Measurements from ENCODE around the gene SUV39H1.

DNA sequence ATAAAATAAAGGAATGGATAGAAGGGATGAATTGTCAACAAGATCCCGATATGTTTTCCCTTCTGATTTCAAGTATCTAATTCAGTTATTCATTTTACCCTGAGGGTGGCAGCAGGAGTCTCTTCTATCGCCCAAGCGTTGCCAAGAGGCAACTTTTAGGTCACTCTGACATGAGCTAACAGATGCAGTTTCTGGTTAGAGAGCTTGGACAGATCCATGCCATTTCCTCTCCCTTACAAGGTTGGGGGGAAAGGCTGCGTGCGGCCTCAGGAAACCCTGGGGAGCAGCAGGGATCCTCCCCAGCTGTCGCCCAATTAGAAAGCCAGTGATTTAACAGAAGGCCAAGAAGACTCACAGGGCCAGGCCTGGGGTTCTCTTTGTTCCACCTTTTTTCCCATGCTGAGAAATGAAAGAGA lies 48.2 kb upstream of the SUV39H1 start:
- TF ChIP-seq SMARCE1 (IDR thresholded peaks at IDR 0.05) (no peak), ETS1 (conservative IDR thresholded peaks at IDR 0.05; ENCODE audit: control insufficient read depth, low read depth, low read length) (no peak), ZC3H4 (CRISPR knock-in tag; IDR thresholded peaks at IDR 0.05; ENCODE audit: borderline replicate concordance) (no peak), EZH2 (IDR thresholded peaks at IDR 0.05; ENCODE audit: borderline replicate concordance, low read depth, low read length) (no peak), RBBP5 (IDR thresholded peaks at IDR 0.05; ENCODE audit: borderline replicate concordance, insufficient read depth, low read length, poor library complexity, severe bottlenecking) (no peak), EGR1 (conservative IDR thresholded peaks at IDR 0.05) (no peak), MED1 (CRISPR knock-in tag; IDR thresholded peaks at IDR 0.05; ENCODE audit: borderline replicate concordance) (no peak), ADNP (tag; IDR thresholded peaks at IDR 0.05) (no peak)

Data from K562 (cell line).